ENCODE data around the gene PPM1D.

PPM1D gene

GRCh38 chr17:60618854-60619526 is 19.0 kb downstream of the PPM1D start:
- DNase-seq (ENCODE audit: low read depth) = no peak

GRCh38 chr17:60622961-60623360 is 23.0 kb downstream of the PPM1D start:
- DNase-seq (ENCODE audit: low read depth) = no peak

GRCh38 chr17:60623415-60623814 is 23.4 kb downstream of the PPM1D start:
- no peak for DNase-seq (ENCODE audit: low read depth)

GRCh38 chr17:60627124-60627523 is 27.1 kb downstream of the PPM1D start:
- DNase-seq (ENCODE audit: low read depth) = no peak

GRCh38 chr17:60628252-60628889 is 28.4 kb downstream of the PPM1D start:
- DNase-seq (ENCODE audit: low read depth) = no peak

- DNase-seq (ENCODE audit: low read depth) = no peak
These were observed 29.1 kb downstream of the PPM1D start for GRCh38 chr17:60629120-60629519.

- no peak for DNase-seq (ENCODE audit: low read depth)
These were observed 30.4 kb downstream of the PPM1D start for GRCh38 chr17:60630352-60630751.

GRCh38 chr17:60631119-60631518 is 31.1 kb downstream of the PPM1D start:
- DNase-seq (ENCODE audit: low read depth) = no peak

- DNase-seq (ENCODE audit: low read depth) = no peak
These were observed 37.7 kb downstream of the PPM1D start for GRCh38 chr17:60637683-60638082.

GRCh38 chr17:60639019-60639330 is 39.0 kb downstream of the PPM1D start:
- no peak for DNase-seq (ENCODE audit: low read depth)

- no peak for DNase-seq (ENCODE audit: low read depth)
These were observed 40.5 kb downstream of the PPM1D start for GRCh38 chr17:60640503-60640902.

- DNase-seq (ENCODE audit: low read depth) = no peak
These were observed 41.1 kb downstream of the PPM1D start for GRCh38 chr17:60641126-60641525.

GRCh38 chr17:60641810-60642220 is 41.8 kb downstream of the PPM1D start:
- DNase-seq (ENCODE audit: low read depth) = peak; percentile 3

- no peak for DNase-seq (ENCODE audit: low read depth)
These were observed 46.0 kb downstream of the PPM1D start for GRCh38 chr17:60645918-60646523.

GRCh38 chr17:60646701-60647100 is 46.7 kb downstream of the PPM1D start:
- no peak for DNase-seq (ENCODE audit: low read depth)

- DNase-seq (ENCODE audit: low read depth) = no peak
These were observed 47.7 kb downstream of the PPM1D start for GRCh38 chr17:60647705-60648104.

GRCh38 chr17:60652454-60653247 is 52.7 kb downstream of the PPM1D start:
- DNase-seq (ENCODE audit: low read depth) = no peak

- DNase-seq (ENCODE audit: low read depth) = no peak
These were observed 53.6 kb downstream of the PPM1D start for GRCh38 chr17:60653569-60653968.

GRCh38 chr17:60656499-60656898 is 56.5 kb downstream of the PPM1D start:
- DNase-seq (ENCODE audit: low read depth) = no peak

GRCh38 chr17:60659156-60659555 is 59.2 kb downstream of the PPM1D start:
- no peak for DNase-seq (ENCODE audit: low read depth)

- DNase-seq (ENCODE audit: low read depth) = no peak
These were observed 61.5 kb downstream of the PPM1D start for GRCh38 chr17:60661489-60661888.

GRCh38 chr17:60664022-60664421 is 64.0 kb downstream of the PPM1D start:
- DNase-seq (ENCODE audit: low read depth) = no peak

GRCh38 chr17:60665602-60666001 is 65.6 kb downstream of the PPM1D start:
- DNase-seq (ENCODE audit: low read depth) = no peak
